ENCODE data around the gene TMEM205. TPM values are rescaled to one million over a fixed set of nuclear protein-coding genes. Genes with fewer than 3 reads are reported as not detected.
"Not testable (repeated sequence)": the region's sequence is repeated elsewhere in the genome, so short reads cannot be mapped to it uniquely, and the experiment has no call there.

TMEM205 gene
- total RNA-seq, 6 donors from 2014 or later, result 85.9 to 260 (median 132) TPM

DNA sequence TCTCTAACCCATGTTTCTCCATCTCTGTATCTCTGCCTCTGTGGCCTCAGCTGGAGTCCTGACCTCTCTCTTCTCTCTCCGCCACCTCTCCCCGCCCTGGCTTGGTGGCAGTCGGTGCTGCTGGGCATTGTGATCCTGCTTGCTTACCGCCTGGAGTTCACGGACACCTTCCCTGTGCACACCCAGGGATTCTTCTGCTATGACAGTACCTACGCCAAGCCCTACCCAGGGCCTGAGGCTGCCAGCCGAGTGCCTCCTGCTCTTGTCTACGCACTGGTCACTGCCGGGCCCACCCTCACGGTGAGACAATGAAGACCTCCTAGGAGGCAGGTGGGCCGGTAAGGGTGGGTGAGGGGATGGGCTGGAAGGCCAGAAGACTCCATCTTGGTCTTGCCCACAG, 13.4 kb upstream of the TMEM205 start:
- WGBS, 2 donors, result 88 to 94% methylated on average over 5 to 11 of the region's 11 CpGs
- H3K4me1 ChIP-seq, result peaks cover 6 to 26% (median 13%) of the 10 kb centered on the region in 4 donors

DNA sequence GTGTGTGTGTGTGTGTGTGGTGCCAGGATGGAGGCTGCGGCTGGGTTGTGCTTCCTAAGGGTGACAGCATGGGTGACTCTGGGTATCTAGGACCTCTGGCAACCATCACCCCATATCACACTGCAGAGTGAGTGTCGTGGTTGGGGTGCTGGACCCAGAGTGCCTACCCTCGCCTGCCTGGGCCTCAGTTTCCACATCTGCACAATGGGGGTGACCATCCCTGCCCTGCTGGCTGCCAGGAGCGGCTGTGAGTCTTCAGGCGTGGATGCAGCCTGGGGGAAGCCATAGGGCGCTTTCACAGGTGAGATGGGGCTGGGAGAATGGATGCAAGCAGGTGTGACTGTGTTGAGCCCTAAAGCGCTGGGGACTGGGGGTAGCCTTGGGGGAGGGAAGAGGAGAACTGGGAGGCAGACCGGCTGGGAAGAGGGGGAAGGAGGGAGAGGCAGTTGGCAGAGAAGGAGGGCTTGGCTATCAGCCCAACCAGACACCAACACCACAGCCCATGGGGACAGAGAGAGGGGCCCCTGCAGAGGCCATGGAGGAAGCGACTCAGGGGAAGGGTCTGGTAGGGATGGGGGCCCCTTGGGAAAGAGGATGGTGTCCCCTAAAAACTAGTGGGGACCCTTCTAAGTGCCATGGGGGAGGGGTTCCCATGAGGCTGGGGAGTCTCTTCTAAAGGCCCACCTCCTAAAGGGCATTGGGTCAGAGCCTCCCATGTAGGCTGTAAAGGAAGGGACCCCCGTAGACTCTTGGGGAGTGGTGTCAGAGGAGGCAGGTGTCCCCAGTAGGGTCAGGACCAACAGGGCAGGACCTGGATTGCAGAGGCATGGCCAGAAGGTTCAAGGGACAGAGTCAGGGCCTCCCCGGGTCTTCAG, 10.8 kb upstream of the TMEM205 start:
- H3K27me3 ChIP-seq, result no peaks in the 10 kb centered on the region
- no peak overlapping the region for H3K27ac ChIP-seq
- no peak for TF ChIP-seq POLR2A (IDR thresholded peaks at IDR 0.05)
- no peak for TF ChIP-seq POLR2AphosphoS5 (IDR thresholded peaks at IDR 0.05)
- TF ChIP-seq, protein P1, sequence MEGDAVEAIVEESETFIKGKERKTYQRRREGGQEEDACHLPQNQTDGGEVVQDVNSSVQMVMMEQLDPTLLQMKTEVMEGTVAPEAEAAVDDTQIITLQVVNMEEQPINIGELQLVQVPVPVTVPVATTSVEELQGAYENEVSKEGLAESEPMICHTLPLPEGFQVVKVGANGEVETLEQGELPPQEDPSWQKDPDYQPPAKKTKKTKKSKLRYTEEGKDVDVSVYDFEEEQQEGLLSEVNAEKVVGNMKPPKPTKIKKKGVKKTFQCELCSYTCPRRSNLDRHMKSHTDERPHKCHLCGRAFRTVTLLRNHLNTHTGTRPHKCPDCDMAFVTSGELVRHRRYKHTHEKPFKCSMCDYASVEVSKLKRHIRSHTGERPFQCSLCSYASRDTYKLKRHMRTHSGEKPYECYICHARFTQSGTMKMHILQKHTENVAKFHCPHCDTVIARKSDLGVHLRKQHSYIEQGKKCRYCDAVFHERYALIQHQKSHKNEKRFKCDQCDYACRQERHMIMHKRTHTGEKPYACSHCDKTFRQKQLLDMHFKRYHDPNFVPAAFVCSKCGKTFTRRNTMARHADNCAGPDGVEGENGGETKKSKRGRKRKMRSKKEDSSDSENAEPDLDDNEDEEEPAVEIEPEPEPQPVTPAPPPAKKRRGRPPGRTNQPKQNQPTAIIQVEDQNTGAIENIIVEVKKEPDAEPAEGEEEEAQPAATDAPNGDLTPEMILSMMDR (IDR thresholded peaks at IDR 0.05), result no peak
- TF ChIP-seq EP300 (IDR thresholded peaks at IDR 0.05), result no peak
- H3K36me3 ChIP-seq, result peaks cover 0 to 22% (median 8%) of the 10 kb centered on the region in 4 donors
- ATAC-seq (ENCODE audit: low FRiP score in 2 of 2) (no peak), DNase-seq (no peak)
- WGBS, 2 donors, result 81 to 86% methylated on average over 7 to 9 of the region's 11 CpGs
- H3K9me3 ChIP-seq, result no peaks in the 10 kb centered on the region
- peaks cover 6 to 26% (median 13%) of the 10 kb centered on the region in 4 donors for H3K4me1 ChIP-seq
- no peak overlapping the region for H3K4me3 ChIP-seq

More for the DNA sequence above, 13.4 kb upstream of the TMEM205 start:
- Histone ChIP-seq H3K27me3 (no peaks in the 10 kb centered on the region), H3K36me3 (peaks cover 3 to 43% (median 28%) of the 10 kb centered on the region in 4 donors), H3K9me3 (no peaks in the 10 kb centered on the region), H3K27ac (no peak overlapping the region), H3K4me3 (no peak overlapping the region)
- TF ChIP-seq POLR2A (IDR thresholded peaks at IDR 0.05), result no peak
- TF ChIP-seq, protein P1 (IDR thresholded peaks at IDR 0.05), result no peak
- TF ChIP-seq POLR2AphosphoS5 (IDR thresholded peaks at IDR 0.05), result no peak
- no peak for DNase-seq
- ATAC-seq (ENCODE audit: low FRiP score in 2 of 2), result no peak

DNA sequence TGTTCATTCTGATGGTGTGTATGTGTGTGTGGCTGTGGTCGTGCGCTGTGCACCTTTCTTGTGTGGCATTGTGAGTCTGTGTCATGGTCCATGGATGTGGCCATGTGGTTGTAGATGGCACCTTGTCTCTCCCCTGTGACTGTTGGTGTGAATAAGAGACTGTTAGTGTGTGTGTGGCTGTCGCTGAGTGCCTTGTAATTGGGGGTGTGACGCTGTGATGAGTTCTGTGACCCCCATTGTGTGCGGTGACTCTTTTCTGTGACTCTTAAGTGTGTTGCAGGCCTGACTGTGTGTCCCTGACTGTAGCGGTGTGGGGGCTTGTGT, 10.0 kb upstream of the TMEM205 start:
- Histone ChIP-seq H3K27ac (peak overlapping the region in 3 of 4 donors; percentile 75 to 96 (median 85)), H3K4me1 (peaks cover 6 to 26% (median 13%) of the 10 kb centered on the region in 4 donors), H3K36me3 (peaks cover 0 to 19% (median 7%) of the 10 kb centered on the region in 4 donors), H3K9me3 (no peaks in the 10 kb centered on the region), H3K4me3 (peak overlapping the region; percentile 10 to 67 (median 66)), H3K27me3 (no peaks in the 10 kb centered on the region)
- DNase-seq (no peak), ATAC-seq (ENCODE audit: low FRiP score in 2 of 2) (no peak)
- WGBS, 2 donors, result 85 to 95% methylated on average over 3 to 6 of the region's 6 CpGs
- TF ChIP-seq POLR2AphosphoS5 (IDR thresholded peaks at IDR 0.05), result no peak

DNA sequence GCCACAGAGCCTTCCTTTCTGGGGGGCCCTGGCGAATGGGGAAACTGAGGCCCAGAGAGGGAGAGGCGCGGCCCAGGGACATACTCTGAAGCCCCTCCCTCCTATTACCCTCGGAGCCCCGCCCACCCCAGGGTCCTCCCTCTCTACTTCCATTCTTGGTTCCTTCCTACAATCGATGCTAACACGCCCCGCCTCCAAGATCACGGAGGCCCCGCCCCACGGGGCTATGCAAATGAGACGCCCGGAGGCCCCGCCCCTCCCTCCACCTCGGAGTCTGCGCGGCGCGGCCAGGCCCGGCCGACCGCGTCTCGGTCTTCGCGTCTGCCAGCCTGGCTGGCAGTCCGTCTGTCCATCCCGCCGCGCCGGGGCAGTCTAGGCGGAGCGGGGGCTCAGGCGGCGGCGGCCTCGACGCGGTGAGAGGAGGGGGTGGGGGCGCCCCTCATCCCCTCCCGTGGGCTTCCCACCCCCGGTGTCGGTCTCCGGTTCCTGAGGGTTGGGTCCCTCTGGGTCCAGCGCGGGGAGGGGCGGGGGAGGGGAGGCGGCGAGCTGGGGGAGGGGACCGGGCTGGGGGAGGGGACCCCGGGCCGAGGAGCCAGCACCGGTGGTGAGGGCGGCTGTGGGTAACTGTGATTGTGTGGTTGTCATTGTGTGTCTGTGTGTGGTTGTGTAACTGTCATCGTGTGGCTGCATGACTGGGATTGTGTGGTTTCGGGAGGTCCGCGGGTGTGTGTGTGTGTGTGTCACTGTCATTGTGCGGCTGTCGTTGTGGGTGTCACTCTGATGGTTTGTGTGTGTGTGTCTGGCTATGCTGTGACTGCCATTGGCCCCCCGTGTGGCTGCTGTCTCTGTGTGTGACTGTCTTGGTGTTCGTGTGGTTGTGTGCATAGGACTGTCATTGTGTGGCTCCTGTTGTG, 9.3 kb upstream of the TMEM205 start, which contains the start of gene PLPPR2:
PLPPR2 (plus strand) TSS at position 273 of the 914 bp plus-strand sequence. CDS start 2,242 bp downstream, outside the sequence.
- peaks cover 6 to 26% (median 13%) of the 10 kb centered on the region in 4 donors for H3K4me1 ChIP-seq
- H3K4me3 ChIP-seq, result peak within 1 kb of the TSS; percentile 27 to 67 (median 66)
- 3 to 5% methylated on average over 6 to 39 of the region's 62 CpGs for WGBS, 2 donors
- ATAC-seq (ENCODE audit: low FRiP score in 2 of 2) (peak; percentile 93 to 98), DNase-seq (peak; percentile 95 to 97)
- peak within 1 kb of the TSS; percentile 56 to 96 (median 80) for H3K27ac ChIP-seq
- peaks cover 0 to 18% (median 7%) of the 10 kb centered on the region in 4 donors for H3K36me3 ChIP-seq
- no peaks in the 10 kb centered on the region for H3K9me3 ChIP-seq
- no peaks in the 10 kb centered on the region for H3K27me3 ChIP-seq
- TF ChIP-seq POLR2AphosphoS5 (IDR thresholded peaks at IDR 0.05) (peak in 1 of 2 donors; percentile 82), POLR2A (IDR thresholded peaks at IDR 0.05) (peak in 2 of 4 donors; percentile 34 to 76), EP300 (IDR thresholded peaks at IDR 0.05) (no peak)
- TF ChIP-seq, protein P1 (IDR thresholded peaks at IDR 0.05), result peak in 1 of 6 experiments; percentile 4

DNA sequence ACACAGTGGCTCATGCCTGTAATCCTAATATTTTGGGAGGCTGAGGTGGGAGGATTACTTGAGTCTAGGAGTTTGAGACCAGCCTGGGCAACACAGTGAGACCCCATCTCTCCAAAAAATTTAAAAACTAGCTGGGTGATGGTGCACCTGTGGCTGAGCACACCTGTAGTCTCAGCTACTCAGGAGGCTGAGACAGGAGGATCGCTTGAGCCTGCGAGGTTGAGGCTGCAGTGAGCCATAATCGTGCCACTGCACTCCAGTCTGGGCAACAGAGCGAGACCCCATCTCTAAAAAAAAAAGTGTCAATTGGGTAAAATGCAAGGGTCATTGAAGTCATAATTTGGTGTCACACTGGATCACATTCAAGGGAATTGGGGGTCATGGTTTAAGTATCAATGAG, 8.0 kb upstream of the TMEM205 start:
- H3K27me3 ChIP-seq; H3K9me3 ChIP-seq; H3K27ac ChIP-seq; H3K36me3 ChIP-seq; DNase-seq; ATAC-seq (ENCODE audit: low FRiP score in 2 of 2); H3K4me3 ChIP-seq: not testable (repeated sequence)
- peaks cover 6 to 26% (median 13%) of the 10 kb centered on the region in 4 donors for H3K4me1 ChIP-seq
- WGBS, 2 donors, result 92 to 98% methylated on average over 4 of the region's 4 CpGs
